OCI-LY1 (cell line): ENCODE measurements around the gene INPP5J.

Experiments
- EZH2 ChIP-seq: fragments of 200-600 bp; sonication (generic), shearing (Covaris generic); IDR thresholded peaks from 2 replicates; pipeline ENCODE4 v1.8.0; 2017; ENCODE audit warnings: borderline replicate concordance, mixed run types, mild to moderate bottlenecking, antibody characterized with exemption, low read length, moderate library complexity, mixed read lengths
- TF ChIP-seq, protein P1 (sequence below): fragments of 200-600 bp; sonication (generic), shearing (Covaris generic); IDR thresholded peaks from 2 replicates; pipeline ENCODE4 v1.5.1; 2017; ENCODE audit warnings: mild to moderate bottlenecking, antibody characterized with exemption, low read length, moderate library complexity, mixed read lengths

DNA sequence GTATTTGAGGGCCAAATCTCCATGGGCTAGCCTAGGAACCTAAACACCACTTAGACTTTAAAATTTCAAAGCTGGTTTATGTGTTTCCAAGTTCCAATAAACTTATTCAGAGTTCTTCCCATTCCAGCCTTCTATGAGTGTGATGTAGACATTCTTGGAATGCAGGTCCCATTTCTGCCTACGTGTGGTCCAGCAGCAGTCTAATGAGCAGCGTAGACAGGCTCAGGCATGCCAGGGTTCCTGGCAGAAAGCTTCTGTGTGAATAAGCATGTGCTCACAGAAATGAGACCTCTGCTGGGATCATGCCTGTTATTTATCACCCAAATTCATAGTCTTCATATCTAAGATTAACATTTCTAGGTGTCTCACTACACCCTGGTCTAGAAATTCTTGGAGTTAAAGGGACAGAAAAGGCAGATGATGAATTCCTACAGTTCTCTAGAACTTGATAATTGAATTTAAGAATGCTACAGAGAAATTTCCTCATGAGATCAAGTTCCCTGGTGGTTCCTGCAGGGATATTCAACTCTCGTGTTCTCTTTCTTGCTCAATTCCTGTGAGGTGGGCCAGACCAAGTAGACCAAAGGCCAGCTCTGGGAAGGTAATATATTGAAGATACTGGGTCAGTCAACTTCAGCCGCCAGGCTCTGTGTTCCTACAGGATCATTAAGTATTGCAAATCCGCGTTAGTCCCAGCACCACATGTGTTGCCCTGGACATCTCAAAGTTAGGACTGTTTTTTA is 54.8 kb downstream of the INPP5J start:
- no peak for TF ChIP-seq EZH2
- TF ChIP-seq, protein P1, sequence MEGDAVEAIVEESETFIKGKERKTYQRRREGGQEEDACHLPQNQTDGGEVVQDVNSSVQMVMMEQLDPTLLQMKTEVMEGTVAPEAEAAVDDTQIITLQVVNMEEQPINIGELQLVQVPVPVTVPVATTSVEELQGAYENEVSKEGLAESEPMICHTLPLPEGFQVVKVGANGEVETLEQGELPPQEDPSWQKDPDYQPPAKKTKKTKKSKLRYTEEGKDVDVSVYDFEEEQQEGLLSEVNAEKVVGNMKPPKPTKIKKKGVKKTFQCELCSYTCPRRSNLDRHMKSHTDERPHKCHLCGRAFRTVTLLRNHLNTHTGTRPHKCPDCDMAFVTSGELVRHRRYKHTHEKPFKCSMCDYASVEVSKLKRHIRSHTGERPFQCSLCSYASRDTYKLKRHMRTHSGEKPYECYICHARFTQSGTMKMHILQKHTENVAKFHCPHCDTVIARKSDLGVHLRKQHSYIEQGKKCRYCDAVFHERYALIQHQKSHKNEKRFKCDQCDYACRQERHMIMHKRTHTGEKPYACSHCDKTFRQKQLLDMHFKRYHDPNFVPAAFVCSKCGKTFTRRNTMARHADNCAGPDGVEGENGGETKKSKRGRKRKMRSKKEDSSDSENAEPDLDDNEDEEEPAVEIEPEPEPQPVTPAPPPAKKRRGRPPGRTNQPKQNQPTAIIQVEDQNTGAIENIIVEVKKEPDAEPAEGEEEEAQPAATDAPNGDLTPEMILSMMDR = no peak
